C4-2B (cell line): ENCODE results near the gene PPP1R14D.

Experiments
- H3K27ac ChIP-seq: fragments of 450-650 bp; 2 replicates; pipeline ENCODE4 v1.5.1; 2017
- CTCF ChIP-seq: fragments of 450-650 bp; conservative IDR thresholded peaks from 2 replicates; pipeline ENCODE4 v1.5.1; 2017; ENCODE audit warnings: mild to moderate bottlenecking
- ZFX ChIP-seq: fragments of 450-650 bp; IDR thresholded peaks from 2 replicates; pipeline ENCODE4 v1.6.1; 2017

Gene PPP1R14D

GRCh38 chr15:40789999-40790398 is 38.5 kb downstream of the PPP1R14D start:
- no peak overlapping the region for H3K27ac ChIP-seq
- no peak for TF ChIP-seq ZFX
- no peak for TF ChIP-seq CTCF

GRCh38 chr15:40789119-40789518 is 39.4 kb downstream of the PPP1R14D start:
- H3K27ac ChIP-seq: peak overlapping the region; percentile 87
- TF ChIP-seq CTCF: no peak
- TF ChIP-seq ZFX: no peak

GRCh38 chr15:40787991-40788390 is 40.5 kb downstream of the PPP1R14D start:
- peak; percentile 27; the same call in 1 of the 2 replicates for TF ChIP-seq ZFX
- TF ChIP-seq CTCF: no peak
- peak overlapping the region; percentile 87 for H3K27ac ChIP-seq

GRCh38 chr15:40787344-40787841 is 41.1 kb downstream of the PPP1R14D start:
- peak overlapping the region; percentile 87 for H3K27ac ChIP-seq
- TF ChIP-seq ZFX (no peak), CTCF (no peak)

GRCh38 chr15:40785814-40786213 is 42.7 kb downstream of the PPP1R14D start:
- TF ChIP-seq CTCF (no peak), ZFX (no peak)

GRCh38 chr15:40785164-40785563 is 43.3 kb downstream of the PPP1R14D start:
- H3K27ac ChIP-seq: peak overlapping the region; percentile 87
- TF ChIP-seq ZFX: no peak
- no peak for TF ChIP-seq CTCF

More at GRCh38 chr15:40785814-40786213, 42.7 kb downstream of the PPP1R14D start:
- peak overlapping the region; percentile 87 for H3K27ac ChIP-seq

GRCh38 chr15:40782609-40783227 is 45.8 kb downstream of the PPP1R14D start:
- H3K27ac ChIP-seq: no peak overlapping the region
- TF ChIP-seq ZFX: no peak
- TF ChIP-seq CTCF: peak; percentile 90
